OCI-LY3 (cell line): Measurements from ENCODE around the gene CELSR2.

ENCODE experiments used
- H2AFZ ChIP-seq: fragments of 200-600, 300-600 bp; shearing (Covaris generic); 2 replicates; pipeline ENCODE4 v1.6.0; 2014; ENCODE audit warnings: antibody characterized with exemption, low read depth, low read length
- H3K27ac ChIP-seq: fragments of 200-600, 300-600 bp; sonication (generic); 2 replicates; pipeline ENCODE4 v1.5.1; 2014; ENCODE audit warnings: mild to moderate bottlenecking, low read length, moderate library complexity, mixed read lengths
- H3K27me3 ChIP-seq: fragments of 200-600, 300-600 bp; sonication (generic); 2 replicates; pipeline ENCODE4 v1.6.1; 2014; ENCODE audit warnings: low read depth, low read length, mixed read lengths
- H3K36me3 ChIP-seq: fragments of 200-600, 300-600 bp; sonication (generic); replicated peaks from 2 replicates; pipeline ENCODE3; 2014; ENCODE audit warnings: low read depth, low read length, mixed read lengths
- H3K4me1 ChIP-seq: fragments of 300-600, 200-600 bp; sonication (generic); 2 replicates; pipeline ENCODE4 v1.6.1; 2014; ENCODE audit warnings: low read length, mixed read lengths
- H3K4me2 ChIP-seq: fragments of 200-600, 300-600 bp; sonication (generic); 2 replicates; pipeline ENCODE4 v1.6.1; 2014; ENCODE audit warnings: low read length, mixed read lengths
- H3K4me3 ChIP-seq: fragments of 300-600, 200-600 bp; sonication (generic); 2 replicates; pipeline ENCODE4 v1.5.1; 2014; ENCODE audit warnings: antibody characterized with exemption, mild to moderate bottlenecking, low read length, moderate library complexity
- H3K79me2 ChIP-seq: fragments of 300-600, 200-600 bp; shearing (Covaris generic); 2 replicates; pipeline ENCODE4 v1.6.1; 2014; ENCODE audit warnings: mild to moderate bottlenecking, low read length, mixed read lengths
- H3K9ac ChIP-seq: fragments of 300-600, 200-600 bp; shearing (Covaris generic); 2 replicates; pipeline ENCODE4 v1.6.0; 2014; ENCODE audit warnings: mild to moderate bottlenecking, low read length, moderate library complexity
- H3K9me3 ChIP-seq: fragments of 200-600, 300-600 bp; shearing (Covaris generic); 2 replicates; pipeline ENCODE4 v1.6.1; 2014; ENCODE audit warnings: low read length, mixed read lengths; ENCODE audit not compliant: insufficient read depth
- H4K20me1 ChIP-seq: fragments of 200-600, 300-600 bp; sonication (generic); 2 replicates; pipeline ENCODE4 v1.6.1; 2016; ENCODE audit warnings: low read length, mixed read lengths; ENCODE audit not compliant: insufficient read depth
- EZH2phosphoT487 ChIP-seq: fragments of 200-600 bp; shearing (Covaris generic); IDR thresholded peaks from 2 replicates; pipeline ENCODE4 v1.6.1; 2018; ENCODE audit warnings: antibody characterized with exemption, mixed run types, low read depth
- TF ChIP-seq, protein P1 (sequence below): fragments of 200-600, 300-600 bp; sonication (generic); IDR thresholded peaks from 2 replicates; pipeline ENCODE4 v1.5.1; 2014; ENCODE audit warnings: antibody characterized with exemption, low read length, low read depth

Gene CELSR2

DNA sequence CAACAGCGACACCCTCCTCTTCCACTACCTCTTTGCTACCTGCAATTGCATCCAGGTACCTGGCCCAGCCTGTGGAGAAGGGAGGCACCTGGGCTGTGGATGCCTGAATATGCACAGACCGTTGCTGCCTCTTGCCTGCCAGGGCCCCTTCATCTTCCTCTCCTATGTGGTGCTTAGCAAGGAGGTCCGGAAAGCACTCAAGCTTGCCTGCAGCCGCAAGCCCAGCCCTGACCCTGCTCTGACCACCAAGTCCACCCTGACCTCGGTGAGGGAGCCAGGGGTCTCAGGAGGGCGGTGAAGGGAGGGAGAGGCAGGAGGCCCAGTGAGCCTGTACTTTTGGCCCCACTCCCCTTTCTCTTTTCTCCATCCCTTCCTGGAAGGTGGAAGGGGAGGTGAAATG lies 22.1 kb downstream of the CELSR2 start:
- H3K27me3 ChIP-seq = no peaks in the 10 kb centered on the region
- H4K20me1 ChIP-seq = no peaks in the 10 kb centered on the region
- H3K27ac ChIP-seq = no peak overlapping the region
- no peak overlapping the region for H3K4me2 ChIP-seq
- H3K9me3 ChIP-seq = no peaks in the 10 kb centered on the region
- H3K4me1 ChIP-seq = no peaks in the 10 kb centered on the region
- TF ChIP-seq EZH2phosphoT487 = no peak
- TF ChIP-seq, protein P1, sequence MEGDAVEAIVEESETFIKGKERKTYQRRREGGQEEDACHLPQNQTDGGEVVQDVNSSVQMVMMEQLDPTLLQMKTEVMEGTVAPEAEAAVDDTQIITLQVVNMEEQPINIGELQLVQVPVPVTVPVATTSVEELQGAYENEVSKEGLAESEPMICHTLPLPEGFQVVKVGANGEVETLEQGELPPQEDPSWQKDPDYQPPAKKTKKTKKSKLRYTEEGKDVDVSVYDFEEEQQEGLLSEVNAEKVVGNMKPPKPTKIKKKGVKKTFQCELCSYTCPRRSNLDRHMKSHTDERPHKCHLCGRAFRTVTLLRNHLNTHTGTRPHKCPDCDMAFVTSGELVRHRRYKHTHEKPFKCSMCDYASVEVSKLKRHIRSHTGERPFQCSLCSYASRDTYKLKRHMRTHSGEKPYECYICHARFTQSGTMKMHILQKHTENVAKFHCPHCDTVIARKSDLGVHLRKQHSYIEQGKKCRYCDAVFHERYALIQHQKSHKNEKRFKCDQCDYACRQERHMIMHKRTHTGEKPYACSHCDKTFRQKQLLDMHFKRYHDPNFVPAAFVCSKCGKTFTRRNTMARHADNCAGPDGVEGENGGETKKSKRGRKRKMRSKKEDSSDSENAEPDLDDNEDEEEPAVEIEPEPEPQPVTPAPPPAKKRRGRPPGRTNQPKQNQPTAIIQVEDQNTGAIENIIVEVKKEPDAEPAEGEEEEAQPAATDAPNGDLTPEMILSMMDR = no peak
- no peak overlapping the region for H3K9ac ChIP-seq
- no peak overlapping the region for H2AFZ ChIP-seq
- H3K36me3 ChIP-seq = no peaks in the 10 kb centered on the region
- no peak overlapping the region for H3K4me3 ChIP-seq
- H3K79me2 ChIP-seq = no peaks in the 10 kb centered on the region

GRCh38 chr1:109272021-109272799 lies 22.9 kb downstream of the CELSR2 start:
- Histone ChIP-seq H3K9me3 (no peaks in the 10 kb centered on the region), H2AFZ (no peak overlapping the region), H3K27ac (no peak overlapping the region), H3K36me3 (no peaks in the 10 kb centered on the region), H3K4me1 (no peaks in the 10 kb centered on the region), H3K79me2 (no peaks in the 10 kb centered on the region), H4K20me1 (no peaks in the 10 kb centered on the region), H3K4me3 (no peak overlapping the region), H3K9ac (no peak overlapping the region), H3K4me2 (no peak overlapping the region), H3K27me3 (no peaks in the 10 kb centered on the region)
- TF ChIP-seq EZH2phosphoT487 = no peak
- TF ChIP-seq, protein P1 = no peak

DNA sequence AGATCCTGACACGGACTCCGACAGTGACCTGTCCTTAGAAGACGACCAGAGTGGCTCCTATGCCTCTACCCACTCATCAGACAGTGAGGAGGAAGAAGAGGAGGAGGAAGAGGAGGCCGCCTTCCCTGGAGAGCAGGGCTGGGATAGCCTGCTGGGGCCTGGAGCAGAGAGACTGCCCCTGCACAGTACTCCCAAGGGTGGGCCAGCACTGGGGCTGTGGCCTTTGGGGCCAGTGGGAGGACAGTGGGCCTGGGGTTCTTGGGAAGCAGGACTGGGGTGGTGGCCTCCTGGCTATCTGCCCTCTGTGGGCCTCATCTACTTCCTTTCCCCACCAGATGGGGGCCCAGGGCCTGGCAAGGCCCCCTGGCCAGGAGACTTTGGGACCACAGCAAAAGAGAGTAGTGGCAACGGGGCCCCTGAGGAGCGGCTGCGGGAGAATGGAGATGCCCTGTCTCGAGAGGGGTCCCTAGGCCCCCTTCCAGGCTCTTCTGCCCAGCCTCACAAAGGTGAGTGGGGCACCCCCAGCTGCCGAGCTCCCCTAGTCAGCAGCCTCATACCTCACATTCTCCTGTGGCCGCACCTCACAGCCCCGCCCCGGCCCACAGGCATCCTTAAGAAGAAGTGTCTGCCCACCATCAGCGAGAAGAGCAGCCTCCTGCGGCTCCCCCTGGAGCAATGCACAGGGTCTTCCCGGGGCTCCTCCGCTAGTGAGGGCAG lies 23.6 kb downstream of the CELSR2 start:
- Histone ChIP-seq H3K4me2 (no peak overlapping the region), H4K20me1 (no peaks in the 10 kb centered on the region), H3K79me2 (no peaks in the 10 kb centered on the region), H3K27ac (no peak overlapping the region), H3K27me3 (no peaks in the 10 kb centered on the region), H3K9ac (no peak overlapping the region), H2AFZ (no peak overlapping the region), H3K9me3 (no peaks in the 10 kb centered on the region), H3K36me3 (no peaks in the 10 kb centered on the region), H3K4me3 (no peak overlapping the region), H3K4me1 (no peaks in the 10 kb centered on the region)
- no peak for TF ChIP-seq EZH2phosphoT487

DNA sequence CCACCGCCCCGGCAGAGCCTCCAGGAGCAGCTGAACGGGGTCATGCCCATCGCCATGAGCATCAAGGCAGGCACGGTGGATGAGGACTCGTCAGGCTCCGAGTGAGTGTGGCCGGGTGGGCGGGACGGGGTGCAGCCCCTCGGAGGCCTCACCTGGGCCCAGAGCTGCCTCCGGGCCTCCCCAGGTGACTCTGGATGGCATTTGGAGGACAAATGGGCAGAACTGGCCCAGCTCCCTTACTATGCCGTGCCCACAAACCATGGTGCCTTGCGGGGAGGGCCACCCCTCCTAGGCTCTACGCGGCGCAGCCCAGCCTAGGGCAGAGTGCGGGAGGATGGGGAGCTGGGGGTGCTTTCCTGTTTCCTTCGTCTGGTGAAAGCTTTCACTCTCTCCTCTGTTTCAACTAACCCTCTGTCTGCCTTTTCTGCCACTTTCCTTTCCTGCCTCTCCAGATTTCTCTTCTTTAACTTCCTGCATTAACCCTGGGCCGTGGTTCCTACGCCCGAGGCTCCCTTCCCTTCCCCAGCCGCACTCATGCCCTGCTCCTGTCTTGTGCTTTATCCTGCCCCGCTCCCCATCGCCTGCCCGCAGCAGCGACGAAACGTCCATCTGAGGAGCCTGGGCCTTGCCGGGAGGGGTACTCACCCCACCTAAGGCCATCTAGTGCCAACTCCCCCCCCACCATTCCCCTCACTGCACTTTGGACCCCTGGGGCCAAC lies 24.4 kb downstream of the CELSR2 start:
- Histone ChIP-seq H3K4me2 (no peak overlapping the region), H3K79me2 (no peaks in the 10 kb centered on the region), H2AFZ (no peak overlapping the region), H3K27me3 (no peaks in the 10 kb centered on the region), H3K27ac (no peak overlapping the region), H3K36me3 (no peaks in the 10 kb centered on the region), H3K9me3 (no peaks in the 10 kb centered on the region), H3K4me1 (no peaks in the 10 kb centered on the region), H3K4me3 (no peak overlapping the region), H3K9ac (no peak overlapping the region), H4K20me1 (no peaks in the 10 kb centered on the region)
- no peak for TF ChIP-seq EZH2phosphoT487
- TF ChIP-seq, protein P1 = no peak
